Stimulated activated CD8-positive, alpha-beta memory T cell treated with anti-CD3 and anti-CD28 coated beads, Interleukin-15, amount 100 ng/mL, for 1 hour (primary cell): ENCODE results near the gene STAT4.
"Not testable (repeated sequence)": the region's sequence is repeated elsewhere in the genome, so short reads cannot be mapped to it uniquely, and the experiment has no call there.

Experiments
- DNase-seq: peaks from one replicate; pipeline ENCODE4 v3.0.0-alpha.2; 2020; ENCODE audit warnings: low read depth

The STAT4 gene

GRCh38 chr2:190995315-190995714 lies 155.5 kb downstream of the STAT4 start:
- not testable (repeated sequence) for DNase-seq

- no peak for DNase-seq
These were observed 156.6 kb downstream of the STAT4 start for GRCh38 chr2:190994148-190994547.

GRCh38 chr2:190993292-190993643 lies 157.5 kb downstream of the STAT4 start:
- no peak for DNase-seq

GRCh38 chr2:190990132-190990531 lies 160.7 kb downstream of the STAT4 start:
- DNase-seq = no peak

GRCh38 chr2:190988910-190989309 lies 161.9 kb downstream of the STAT4 start:
- DNase-seq = no peak

GRCh38 chr2:190987938-190988337 lies 162.9 kb downstream of the STAT4 start:
- DNase-seq = no peak

- no peak for DNase-seq
These were observed 163.7 kb downstream of the STAT4 start for GRCh38 chr2:190987116-190987515.

GRCh38 chr2:190986221-190986953 lies 164.4 kb downstream of the STAT4 start:
- DNase-seq = no peak

GRCh38 chr2:190984595-190984994 lies 166.2 kb downstream of the STAT4 start:
- DNase-seq = no peak

GRCh38 chr2:190982262-190983034 lies 168.3 kb downstream of the STAT4 start:
- no peak for DNase-seq

- no peak for DNase-seq
These were observed 169.1 kb downstream of the STAT4 start for GRCh38 chr2:190981733-190982132.

- no peak for DNase-seq
These were observed 169.5 kb downstream of the STAT4 start for GRCh38 chr2:190981333-190981732.

GRCh38 chr2:190980630-190981209 lies 170.1 kb downstream of the STAT4 start:
- DNase-seq = no peak

- no peak for DNase-seq
These were observed 170.7 kb downstream of the STAT4 start for GRCh38 chr2:190979906-190980629.
